GM15510 (cell line): Measurements from ENCODE around the gene PDGFD.

Source experiments
- POLR2A ChIP-seq: IDR thresholded peaks from 3 replicates; pipeline ENCODE4 v1.6.1; 2011; ENCODE audit warnings: borderline replicate concordance; ENCODE audit not compliant: insufficient read length; ENCODE audit errors: extremely low read depth

Gene PDGFD

GRCh38 chr11:104120493-104121137 lies 43.3 kb downstream of the PDGFD start:
- no peak for TF ChIP-seq POLR2A

GRCh38 chr11:104118105-104118744 lies 45.7 kb downstream of the PDGFD start:
- no peak for TF ChIP-seq POLR2A

GRCh38 chr11:104113541-104113940 lies 50.4 kb downstream of the PDGFD start:
- no peak for TF ChIP-seq POLR2A

- TF ChIP-seq POLR2A: no peak
Measured at GRCh38 chr11:104106136-104106754, 57.7 kb downstream of the PDGFD start.

GRCh38 chr11:104105155-104105554 lies 58.8 kb downstream of the PDGFD start:
- no peak for TF ChIP-seq POLR2A

GRCh38 chr11:104104664-104105063 lies 59.3 kb downstream of the PDGFD start:
- TF ChIP-seq POLR2A: no peak

GRCh38 chr11:104104201-104104600 lies 59.7 kb downstream of the PDGFD start:
- no peak for TF ChIP-seq POLR2A

GRCh38 chr11:104098555-104098954 lies 65.4 kb downstream of the PDGFD start:
- TF ChIP-seq POLR2A: no peak

GRCh38 chr11:104098132-104098531 lies 65.8 kb downstream of the PDGFD start:
- no peak for TF ChIP-seq POLR2A

- TF ChIP-seq POLR2A: no peak
Measured at GRCh38 chr11:104096900-104097299, 67.0 kb downstream of the PDGFD start.

- no peak for TF ChIP-seq POLR2A
Measured at GRCh38 chr11:104095791-104096190, 68.2 kb downstream of the PDGFD start.

- TF ChIP-seq POLR2A: no peak
Measured at GRCh38 chr11:104094576-104094975, 69.4 kb downstream of the PDGFD start.

GRCh38 chr11:104093426-104094280 lies 70.3 kb downstream of the PDGFD start:
- no peak for TF ChIP-seq POLR2A

GRCh38 chr11:104092744-104093143 lies 71.2 kb downstream of the PDGFD start:
- TF ChIP-seq POLR2A: no peak
